ENCODE results near the gene GABRA5.
"Not testable (repeated sequence)": the region's sequence is repeated elsewhere in the genome, so short reads cannot be mapped to it uniquely, and the experiment has no call there.

GABRA5 gene

GRCh38 chr15:26879706-26880105, 12.8 kb downstream of the GABRA5 start:
- DNase-seq, result no peak

- no peak for DNase-seq
These were observed 15.2 kb downstream of the GABRA5 start for GRCh38 chr15:26882112-26882511.

- no peak for DNase-seq
These were observed 15.9 kb downstream of the GABRA5 start for GRCh38 chr15:26882616-26883365.

GRCh38 chr15:26883466-26883865, 16.6 kb downstream of the GABRA5 start:
- no peak for DNase-seq

- no peak for DNase-seq
These were observed 19.7 kb downstream of the GABRA5 start for GRCh38 chr15:26886566-26886965.

- no peak for DNase-seq
These were observed 21.2 kb downstream of the GABRA5 start for GRCh38 chr15:26887926-26888666.

GRCh38 chr15:26888761-26889160, 21.9 kb downstream of the GABRA5 start:
- no peak for DNase-seq

- DNase-seq, result peak in 1 of 2 experiments; percentile 10
These were observed 22.5 kb downstream of the GABRA5 start for GRCh38 chr15:26889298-26889898.

- DNase-seq, result no peak
These were observed 23.6 kb downstream of the GABRA5 start for GRCh38 chr15:26890451-26890850.

GRCh38 chr15:26890988-26891387, 24.1 kb downstream of the GABRA5 start:
- DNase-seq, result no peak

- peak in 1 of 2 experiments; percentile 4 for DNase-seq
These were observed 24.8 kb downstream of the GABRA5 start for GRCh38 chr15:26891448-26892181.

- no peak for DNase-seq
These were observed 25.3 kb downstream of the GABRA5 start for GRCh38 chr15:26892182-26892518.

- DNase-seq, result no peak
These were observed 25.8 kb downstream of the GABRA5 start for GRCh38 chr15:26892678-26893077.

GRCh38 chr15:26893351-26894065, 26.6 kb downstream of the GABRA5 start:
- DNase-seq, result no peak

GRCh38 chr15:26894181-26894580, 27.3 kb downstream of the GABRA5 start:
- DNase-seq, result no peak

- DNase-seq, result not testable (repeated sequence)
These were observed 28.5 kb downstream of the GABRA5 start for GRCh38 chr15:26895346-26895745.

- DNase-seq, result no peak
These were observed 32.8 kb downstream of the GABRA5 start for GRCh38 chr15:26899658-26900057.

- no peak for DNase-seq
These were observed 34.2 kb downstream of the GABRA5 start for GRCh38 chr15:26901041-26901440.

GRCh38 chr15:26910715-26911114, 43.9 kb downstream of the GABRA5 start:
- DNase-seq, result no peak

- DNase-seq, result no peak
These were observed 54.6 kb downstream of the GABRA5 start for GRCh38 chr15:26921433-26921832.

GRCh38 chr15:26926081-26926480, 59.2 kb downstream of the GABRA5 start:
- DNase-seq, result no peak

- DNase-seq, result no peak
These were observed 61.2 kb downstream of the GABRA5 start for GRCh38 chr15:26928051-26928450.

GRCh38 chr15:26929588-26929987, 62.7 kb downstream of the GABRA5 start:
- no peak for DNase-seq
